H1 (cell line): Measurements from ENCODE around the gene XPNPEP1. TPM values are rescaled to one million over a fixed set of nuclear protein-coding genes. Genes with fewer than 3 reads are reported as not detected.

Source experiments
- SP1 ChIP-seq: IDR thresholded peaks from 2 replicates; pipeline ENCODE4 v1.6.1; 2011; ENCODE audit warnings: low read depth, low read length
- polyA plus RNA-seq, 7 experiments: library from polyadenylated mRNA; depleted of rRNA in 3 of 7; stranded (reverse) in 5 of 7; unstranded in 2 of 7; fragments of >200 nt in 5 of 7; fragments of 200-250 nt in 2 of 7; gene quantifications; 1 replicate in 5 of 7; 2 replicates in 1 of 7; 4 replicates in 1 of 7; pipeline versions ENCODE4 v1.2.1 to v1.2.3, GENCODE V29; 2011 to 2013; ENCODE audit warnings: missing spikeins in 2 of 7, mixed read lengths in 2 of 7
- total RNA-seq: library from RNA; stranded (reverse); fragmentation: NEBNext Ultra II Directional; extraction: Animal tissue kit (Norgen Biotek cat#: 25700); gene quantifications from 2 replicates; pipeline ENCODE4 v1.2.1, GENCODE V29; 2021
- TF ChIP-seq, protein P1 (sequence below): fragments of 300-600 bp; sonication (generic); IDR thresholded peaks from 2 replicates; pipeline ENCODE4 v1.7.1; 2012; ENCODE audit warnings: low read length, moderate library complexity, mild to moderate bottlenecking, inconsistent platforms; ENCODE audit not compliant: insufficient replicate concordance

XPNPEP1 gene
- total and polyA plus RNA-seq, 2 of the 8 experiments (the other 6 are each of a cell fraction or from before 2014, with no cell fraction given) = 61.1 to 201 TPM

DNA sequence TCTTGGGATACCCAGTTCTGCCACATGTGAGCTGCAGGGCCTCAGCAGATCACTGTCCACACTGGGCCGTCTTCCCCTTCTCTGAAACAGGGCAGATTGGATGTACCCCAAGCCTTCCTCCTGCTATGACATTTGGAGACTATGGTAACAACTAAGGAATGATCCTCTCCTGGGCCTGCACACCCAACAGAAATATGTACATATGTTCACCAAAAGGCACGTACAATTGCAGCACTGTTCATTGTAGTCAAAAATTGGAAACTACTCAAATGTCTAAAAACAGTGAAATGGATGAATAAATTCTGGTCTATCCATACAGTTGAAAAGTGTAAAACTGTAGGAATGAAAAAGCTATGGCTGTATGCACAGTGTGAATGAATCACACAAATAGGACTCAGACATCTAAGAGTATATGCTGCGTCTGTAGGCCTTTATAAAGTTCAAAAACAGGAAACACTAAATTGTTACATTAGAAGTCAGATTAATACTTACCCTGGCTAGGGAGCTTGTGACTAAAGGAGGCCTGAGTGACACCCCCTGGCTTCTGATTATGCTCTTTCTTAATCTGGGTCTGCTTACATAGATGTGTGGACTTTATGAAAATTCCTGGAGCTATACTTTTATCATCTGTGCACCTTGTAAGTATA lies 16.1 kb upstream of the XPNPEP1 start (continued):
- TF ChIP-seq, protein P1, sequence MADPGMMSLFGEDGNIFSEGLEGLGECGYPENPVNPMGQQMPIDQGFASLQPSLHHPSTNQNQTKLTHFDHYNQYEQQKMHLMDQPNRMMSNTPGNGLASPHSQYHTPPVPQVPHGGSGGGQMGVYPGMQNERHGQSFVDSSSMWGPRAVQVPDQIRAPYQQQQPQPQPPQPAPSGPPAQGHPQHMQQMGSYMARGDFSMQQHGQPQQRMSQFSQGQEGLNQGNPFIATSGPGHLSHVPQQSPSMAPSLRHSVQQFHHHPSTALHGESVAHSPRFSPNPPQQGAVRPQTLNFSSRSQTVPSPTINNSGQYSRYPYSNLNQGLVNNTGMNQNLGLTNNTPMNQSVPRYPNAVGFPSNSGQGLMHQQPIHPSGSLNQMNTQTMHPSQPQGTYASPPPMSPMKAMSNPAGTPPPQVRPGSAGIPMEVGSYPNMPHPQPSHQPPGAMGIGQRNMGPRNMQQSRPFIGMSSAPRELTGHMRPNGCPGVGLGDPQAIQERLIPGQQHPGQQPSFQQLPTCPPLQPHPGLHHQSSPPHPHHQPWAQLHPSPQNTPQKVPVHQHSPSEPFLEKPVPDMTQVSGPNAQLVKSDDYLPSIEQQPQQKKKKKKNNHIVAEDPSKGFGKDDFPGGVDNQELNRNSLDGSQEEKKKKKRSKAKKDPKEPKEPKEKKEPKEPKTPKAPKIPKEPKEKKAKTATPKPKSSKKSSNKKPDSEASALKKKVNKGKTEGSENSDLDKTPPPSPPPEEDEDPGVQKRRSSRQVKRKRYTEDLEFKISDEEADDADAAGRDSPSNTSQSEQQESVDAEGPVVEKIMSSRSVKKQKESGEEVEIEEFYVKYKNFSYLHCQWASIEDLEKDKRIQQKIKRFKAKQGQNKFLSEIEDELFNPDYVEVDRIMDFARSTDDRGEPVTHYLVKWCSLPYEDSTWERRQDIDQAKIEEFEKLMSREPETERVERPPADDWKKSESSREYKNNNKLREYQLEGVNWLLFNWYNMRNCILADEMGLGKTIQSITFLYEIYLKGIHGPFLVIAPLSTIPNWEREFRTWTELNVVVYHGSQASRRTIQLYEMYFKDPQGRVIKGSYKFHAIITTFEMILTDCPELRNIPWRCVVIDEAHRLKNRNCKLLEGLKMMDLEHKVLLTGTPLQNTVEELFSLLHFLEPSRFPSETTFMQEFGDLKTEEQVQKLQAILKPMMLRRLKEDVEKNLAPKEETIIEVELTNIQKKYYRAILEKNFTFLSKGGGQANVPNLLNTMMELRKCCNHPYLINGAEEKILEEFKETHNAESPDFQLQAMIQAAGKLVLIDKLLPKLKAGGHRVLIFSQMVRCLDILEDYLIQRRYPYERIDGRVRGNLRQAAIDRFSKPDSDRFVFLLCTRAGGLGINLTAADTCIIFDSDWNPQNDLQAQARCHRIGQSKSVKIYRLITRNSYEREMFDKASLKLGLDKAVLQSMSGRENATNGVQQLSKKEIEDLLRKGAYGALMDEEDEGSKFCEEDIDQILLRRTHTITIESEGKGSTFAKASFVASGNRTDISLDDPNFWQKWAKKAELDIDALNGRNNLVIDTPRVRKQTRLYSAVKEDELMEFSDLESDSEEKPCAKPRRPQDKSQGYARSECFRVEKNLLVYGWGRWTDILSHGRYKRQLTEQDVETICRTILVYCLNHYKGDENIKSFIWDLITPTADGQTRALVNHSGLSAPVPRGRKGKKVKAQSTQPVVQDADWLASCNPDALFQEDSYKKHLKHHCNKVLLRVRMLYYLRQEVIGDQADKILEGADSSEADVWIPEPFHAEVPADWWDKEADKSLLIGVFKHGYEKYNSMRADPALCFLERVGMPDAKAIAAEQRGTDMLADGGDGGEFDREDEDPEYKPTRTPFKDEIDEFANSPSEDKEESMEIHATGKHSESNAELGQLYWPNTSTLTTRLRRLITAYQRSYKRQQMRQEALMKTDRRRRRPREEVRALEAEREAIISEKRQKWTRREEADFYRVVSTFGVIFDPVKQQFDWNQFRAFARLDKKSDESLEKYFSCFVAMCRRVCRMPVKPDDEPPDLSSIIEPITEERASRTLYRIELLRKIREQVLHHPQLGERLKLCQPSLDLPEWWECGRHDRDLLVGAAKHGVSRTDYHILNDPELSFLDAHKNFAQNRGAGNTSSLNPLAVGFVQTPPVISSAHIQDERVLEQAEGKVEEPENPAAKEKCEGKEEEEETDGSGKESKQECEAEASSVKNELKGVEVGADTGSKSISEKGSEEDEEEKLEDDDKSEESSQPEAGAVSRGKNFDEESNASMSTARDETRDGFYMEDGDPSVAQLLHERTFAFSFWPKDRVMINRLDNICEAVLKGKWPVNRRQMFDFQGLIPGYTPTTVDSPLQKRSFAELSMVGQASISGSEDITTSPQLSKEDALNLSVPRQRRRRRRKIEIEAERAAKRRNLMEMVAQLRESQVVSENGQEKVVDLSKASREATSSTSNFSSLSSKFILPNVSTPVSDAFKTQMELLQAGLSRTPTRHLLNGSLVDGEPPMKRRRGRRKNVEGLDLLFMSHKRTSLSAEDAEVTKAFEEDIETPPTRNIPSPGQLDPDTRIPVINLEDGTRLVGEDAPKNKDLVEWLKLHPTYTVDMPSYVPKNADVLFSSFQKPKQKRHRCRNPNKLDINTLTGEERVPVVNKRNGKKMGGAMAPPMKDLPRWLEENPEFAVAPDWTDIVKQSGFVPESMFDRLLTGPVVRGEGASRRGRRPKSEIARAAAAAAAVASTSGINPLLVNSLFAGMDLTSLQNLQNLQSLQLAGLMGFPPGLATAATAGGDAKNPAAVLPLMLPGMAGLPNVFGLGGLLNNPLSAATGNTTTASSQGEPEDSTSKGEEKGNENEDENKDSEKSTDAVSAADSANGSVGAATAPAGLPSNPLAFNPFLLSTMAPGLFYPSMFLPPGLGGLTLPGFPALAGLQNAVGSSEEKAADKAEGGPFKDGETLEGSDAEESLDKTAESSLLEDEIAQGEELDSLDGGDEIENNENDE = no peak
- no peak for TF ChIP-seq SP1
